Mammary epithelial cell (primary cell): ENCODE measurements around the gene SLIT2.

Experiments used
- CTCF ChIP-seq, 2 donors: IDR thresholded peaks in 1 of 2; conservative IDR thresholded peaks in 1 of 2; 2 replicates each; pipeline ENCODE4 v1.5.1; 2011 to 2012; ENCODE audit warnings: inconsistent platforms in 2 of 2, low read length in 2 of 2, mild to moderate bottlenecking in 2 of 2, control low read depth in 1 of 2, low read depth in 1 of 2; ENCODE audit not compliant: insufficient read depth in 1 of 2; ENCODE audit errors: extremely low read depth in 1 of 2
- EZH2 ChIP-seq: IDR thresholded peaks from 2 replicates; pipeline ENCODE4 v1.6.1; 2012; ENCODE audit warnings: low read length, inconsistent platforms, borderline replicate concordance

GRCh38 chr4:20269320-20269719, 17.6 kb downstream of the SLIT2 start:
- no peak for TF ChIP-seq CTCF (conservative IDR thresholded peaks at IDR 0.05 in 1 of 2, IDR thresholded peaks at IDR 0.05 in 1 of 2; ENCODE audit: extremely low read depth in 1 of 2, insufficient read depth in 1 of 2, low read depth in 1 of 2, low read length in 2 of 2)
- TF ChIP-seq EZH2 = no peak
